Natural killer cell (primary cell): ENCODE data around the gene MOB2. TPM values are rescaled to one million over a fixed set of nuclear protein-coding genes. Genes with fewer than 3 reads are reported as not detected.

Source experiments
- ATAC-seq, 3 donors: fragments of 150-1000 bp in 2 of 3; fragments of 200-7000 bp in 1 of 3; cut with Tn5 transposase; 1 replicate in 1 of 3; 2 replicates in 2 of 3; pipeline ENCODE4 v1.10.0; 2021; ENCODE audit warnings: mild to moderate bottlenecking in 2 of 3, moderate library complexity in 2 of 3
- DNase-seq, 2 donors: peaks; one replicate each; pipeline versions ENCODE4 v3.0.0 to v3.0.0-alpha.2; 2013 to 2021; ENCODE audit warnings: mixed read lengths in 1 of 2
- H3K27ac ChIP-seq: one replicate; pipeline ENCODE4 v1.5.1; 2013; ENCODE audit warnings: mild to moderate bottlenecking, low read length
- H3K27me3 ChIP-seq: one replicate; pipeline ENCODE4 v1.6.1; 2013; ENCODE audit warnings: low read length; ENCODE audit not compliant: control insufficient read depth, insufficient read depth
- H3K36me3 ChIP-seq: one replicate; pipeline ENCODE4 v1.6.1; 2013; ENCODE audit warnings: low read length; ENCODE audit not compliant: control insufficient read depth, insufficient read depth
- H3K4me1 ChIP-seq: one replicate; pipeline ENCODE4 v1.6.1; 2013; ENCODE audit warnings: low read length; ENCODE audit not compliant: control insufficient read depth, insufficient read depth
- H3K4me3 ChIP-seq: one replicate; pipeline ENCODE4 v1.5.1; 2013; ENCODE audit warnings: low read length
- H3K9me3 ChIP-seq: one replicate; pipeline ENCODE4 v1.6.1; 2013; ENCODE audit warnings: low read length; ENCODE audit not compliant: control insufficient read depth, insufficient read depth
- H3K27ac Mint-ChIP-seq, 2 donors: one replicate each; pipeline ENCODE4 v1.8.0; 2022; ENCODE audit warnings: mild to moderate bottlenecking in 2 of 2, mixed read lengths in 2 of 2, moderate library complexity in 1 of 2
- H3K27me3 Mint-ChIP-seq, 2 donors: one replicate each; pipeline ENCODE4 v1.8.0; 2022; ENCODE audit warnings: low read depth in 2 of 2, mixed read lengths in 2 of 2
- H3K36me3 Mint-ChIP-seq: one replicate; pipeline ENCODE4 v1.8.0; 2022; ENCODE audit warnings: mixed read lengths
- H3K4me1 Mint-ChIP-seq, 2 donors: one replicate each; pipeline ENCODE4 v1.8.0; 2022; ENCODE audit warnings: mixed read lengths in 2 of 2
- H3K4me3 Mint-ChIP-seq: one replicate; pipeline ENCODE4 v1.8.0; 2022; ENCODE audit warnings: mild to moderate bottlenecking, moderate library complexity, mixed read lengths
- H3K9me3 Mint-ChIP-seq, 2 donors: one replicate each; pipeline ENCODE4 v1.8.0; 2022; ENCODE audit warnings: mixed read lengths in 2 of 2
- CTCF ChIP-seq: fragments of 200-600 bp; IDR thresholded peaks from one replicate; pipeline ENCODE4 v1.8.0; 2022; ENCODE audit warnings: antibody characterized with exemption
- WGBS: methylation state at CpG from one replicate; pipeline ENCODE4 v1.1.7; 2013; ENCODE audit warnings: missing lambda C conversion rate; ENCODE audit not compliant: insufficient coverage; 5-methylcytosine and 5-hydroxymethylcytosine counted together
- intact Hi-C: fragments of 100-400 bp; cut with micrococcal nuclease; formaldehyde crosslinking; loops from one replicate; pipeline ENCODE4 v1.14.2; 2022
- total RNA-seq, 4 donors: library from RNA; stranded (reverse); fragments of 120-200 nt in 1 of 4; gene quantifications; one replicate each; pipeline versions ENCODE4 v1.2.3 to v1.2.4, GENCODE V29; 2013 to 2022

MOB2 gene
- total RNA-seq, 3 donors from 2014 or later (not counting 1 experiment from before 2014, with no cell fraction given): 61.9 to 79.6 (median 78.5) TPM

- Mint-ChIP-seq H3K36me3 (no peaks in the 10 kb centered on the region), H3K4me1 (peaks cover 49 to 81% of the 10 kb centered on the region in 2 donors), H3K27ac (peak overlapping the region; percentile 58 to 83), H3K27me3 (no peaks in the 10 kb centered on the region), H3K4me3 (no peak overlapping the region), H3K9me3 (no peaks in the 10 kb centered on the region)
- intact Hi-C loops: no loop called here
- no peaks in the 10 kb centered on the region for H3K27me3 ChIP-seq
- H3K9me3 ChIP-seq: no peaks in the 10 kb centered on the region
- WGBS: 91% methylated on average over 25 of the region's 25 CpGs
- peaks cover 8% of the 10 kb centered on the region for H3K4me1 ChIP-seq
- ATAC-seq: no peak
- H3K27ac ChIP-seq: no peak overlapping the region
- DNase-seq: no peak
- no peaks in the 10 kb centered on the region for H3K36me3 ChIP-seq
- no peak overlapping the region for H3K4me3 ChIP-seq
- no peak for TF ChIP-seq CTCF
Measured at GRCh38 chr11:1501421-1502167, 15.0 kb upstream of the MOB2 start.

- no peaks in the 10 kb centered on the region for H3K36me3 ChIP-seq
- peaks cover 8% of the 10 kb centered on the region for H3K4me1 ChIP-seq
- Mint-ChIP-seq H3K4me1 (peaks cover 56 to 84% of the 10 kb centered on the region in 2 donors), H3K4me3 (no peak overlapping the region), H3K27me3 (no peaks in the 10 kb centered on the region), H3K9me3 (no peaks in the 10 kb centered on the region), H3K27ac (peak overlapping the region; percentile 63 to 83), H3K36me3 (no peaks in the 10 kb centered on the region)
- TF ChIP-seq CTCF: no peak
- intact Hi-C loops: no loop called here
- ATAC-seq: no peak
- DNase-seq: no peak
- WGBS: 96% methylated on average over 28 of the region's 28 CpGs
- H3K9me3 ChIP-seq: no peaks in the 10 kb centered on the region
- H3K27ac ChIP-seq: no peak overlapping the region
- H3K4me3 ChIP-seq: no peak overlapping the region
- H3K27me3 ChIP-seq: no peaks in the 10 kb centered on the region
Measured at GRCh38 chr11:1500466-1501420, 14.2 kb upstream of the MOB2 start.

GRCh38 chr11:1499899-1500298 lies 13.3 kb upstream of the MOB2 start:
- Histone ChIP-seq H3K4me3 (no peak overlapping the region), H3K36me3 (no peaks in the 10 kb centered on the region), H3K9me3 (no peaks in the 10 kb centered on the region), H3K27ac (no peak overlapping the region), H3K4me1 (peaks cover 5% of the 10 kb centered on the region), H3K27me3 (no peaks in the 10 kb centered on the region)
- peak overlapping the region; percentile 63 to 83 for H3K27ac Mint-ChIP-seq
- ATAC-seq (no peak), DNase-seq (no peak)
- no peak for TF ChIP-seq CTCF
- 93% methylated on average over 14 of the region's 14 CpGs for WGBS
- no peaks in the 10 kb centered on the region for H3K27me3 Mint-ChIP-seq
- intact Hi-C loops: no loop called here
- peaks cover 58 to 86% of the 10 kb centered on the region in 2 donors for H3K4me1 Mint-ChIP-seq
- H3K4me3 Mint-ChIP-seq: no peak overlapping the region
- H3K9me3 Mint-ChIP-seq: no peaks in the 10 kb centered on the region
- no peaks in the 10 kb centered on the region for H3K36me3 Mint-ChIP-seq
